Measurements from ENCODE around the gene VDR.

- TF ChIP-seq CTCF (IDR thresholded peaks at IDR 0.05), result no peak
- no peak for TF ChIP-seq EZH2 (IDR thresholded peaks at IDR 0.05; ENCODE audit: borderline replicate concordance, insufficient read depth, low read depth, low read length, poor library complexity, severe bottlenecking)
Measured at GRCh38 chr12:47885566-47885965, 19.2 kb downstream of the VDR start.
